ENCODE measurements around the gene BUD13. TPM values are rescaled to one million over a fixed set of nuclear protein-coding genes. Genes with fewer than 3 reads are reported as not detected.

BUD13 gene, protein sequence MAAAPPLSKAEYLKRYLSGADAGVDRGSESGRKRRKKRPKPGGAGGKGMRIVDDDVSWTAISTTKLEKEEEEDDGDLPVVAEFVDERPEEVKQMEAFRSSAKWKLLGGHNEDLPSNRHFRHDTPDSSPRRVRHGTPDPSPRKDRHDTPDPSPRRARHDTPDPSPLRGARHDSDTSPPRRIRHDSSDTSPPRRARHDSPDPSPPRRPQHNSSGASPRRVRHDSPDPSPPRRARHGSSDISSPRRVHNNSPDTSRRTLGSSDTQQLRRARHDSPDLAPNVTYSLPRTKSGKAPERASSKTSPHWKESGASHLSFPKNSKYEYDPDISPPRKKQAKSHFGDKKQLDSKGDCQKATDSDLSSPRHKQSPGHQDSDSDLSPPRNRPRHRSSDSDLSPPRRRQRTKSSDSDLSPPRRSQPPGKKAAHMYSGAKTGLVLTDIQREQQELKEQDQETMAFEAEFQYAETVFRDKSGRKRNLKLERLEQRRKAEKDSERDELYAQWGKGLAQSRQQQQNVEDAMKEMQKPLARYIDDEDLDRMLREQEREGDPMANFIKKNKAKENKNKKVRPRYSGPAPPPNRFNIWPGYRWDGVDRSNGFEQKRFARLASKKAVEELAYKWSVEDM
- total RNA-seq (2022) (10.4 and 10.9 TPM in 2 replicates), Bru-seq, nascent RNA (percentile 80 among the genes with signal in this experiment), BruChase-seq, experiment 1, labeled RNA remaining after a 6-hour chase (percentile 53 among the genes with signal in this experiment), BruChase-seq, experiment 2, labeled RNA remaining after a 2-hour chase (percentile 64 among the genes with signal in this experiment)
- long read RNA-seq, transcript BUD13-201 (10 exons, 2,196 nt), result major isoform, 8 of 13 reads
- long read RNA-seq, partial matches to known transcripts, result 2 of 13 reads
- long read RNA-seq, other reads (novel, unspliced or antisense), result 3 of 13 reads

DNA sequence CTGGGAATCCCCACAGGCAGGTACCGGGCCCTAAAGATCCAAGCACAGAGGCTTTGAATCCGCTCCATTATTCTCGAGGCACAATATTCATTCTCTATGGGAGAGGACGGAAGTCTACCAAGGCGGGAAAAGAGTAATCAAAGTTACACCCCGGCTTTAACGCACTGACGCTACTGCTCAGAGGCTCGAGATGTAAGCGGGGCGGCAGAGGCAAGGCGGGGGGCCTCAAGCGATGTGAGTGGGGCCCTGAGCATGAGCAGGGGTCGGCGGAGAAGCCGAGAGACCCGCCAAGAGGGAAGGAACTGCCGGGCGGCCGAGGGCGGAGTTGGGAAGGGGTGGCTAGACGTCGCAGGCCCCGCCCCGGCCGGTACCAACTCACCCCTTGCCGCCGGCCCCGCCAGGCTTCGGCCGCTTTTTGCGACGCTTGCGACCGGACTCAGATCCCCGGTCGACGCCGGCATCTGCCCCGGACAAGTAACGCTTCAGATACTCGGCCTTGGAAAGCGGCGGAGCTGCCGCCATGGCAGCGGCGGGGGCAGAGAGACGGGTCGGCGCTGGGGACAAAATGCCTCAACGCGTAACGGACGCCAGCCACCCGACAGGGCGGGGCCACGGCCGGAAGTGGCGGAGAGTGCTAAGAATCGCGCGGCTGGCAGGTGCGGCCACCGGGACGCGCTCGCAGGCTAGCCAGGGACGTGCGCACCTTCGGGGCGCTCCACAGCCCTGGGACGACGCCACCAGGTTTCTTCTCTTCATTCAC is at the start of gene BUD13:
Gene BUD13 (minus strand): TSS at position 545 of the 760 bp plus-strand sequence. CDS start 23 bp downstream, at position 522.
- TF ChIP-seq, protein P1, sequence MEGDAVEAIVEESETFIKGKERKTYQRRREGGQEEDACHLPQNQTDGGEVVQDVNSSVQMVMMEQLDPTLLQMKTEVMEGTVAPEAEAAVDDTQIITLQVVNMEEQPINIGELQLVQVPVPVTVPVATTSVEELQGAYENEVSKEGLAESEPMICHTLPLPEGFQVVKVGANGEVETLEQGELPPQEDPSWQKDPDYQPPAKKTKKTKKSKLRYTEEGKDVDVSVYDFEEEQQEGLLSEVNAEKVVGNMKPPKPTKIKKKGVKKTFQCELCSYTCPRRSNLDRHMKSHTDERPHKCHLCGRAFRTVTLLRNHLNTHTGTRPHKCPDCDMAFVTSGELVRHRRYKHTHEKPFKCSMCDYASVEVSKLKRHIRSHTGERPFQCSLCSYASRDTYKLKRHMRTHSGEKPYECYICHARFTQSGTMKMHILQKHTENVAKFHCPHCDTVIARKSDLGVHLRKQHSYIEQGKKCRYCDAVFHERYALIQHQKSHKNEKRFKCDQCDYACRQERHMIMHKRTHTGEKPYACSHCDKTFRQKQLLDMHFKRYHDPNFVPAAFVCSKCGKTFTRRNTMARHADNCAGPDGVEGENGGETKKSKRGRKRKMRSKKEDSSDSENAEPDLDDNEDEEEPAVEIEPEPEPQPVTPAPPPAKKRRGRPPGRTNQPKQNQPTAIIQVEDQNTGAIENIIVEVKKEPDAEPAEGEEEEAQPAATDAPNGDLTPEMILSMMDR (IDR thresholded peaks at IDR 0.05; ENCODE audit: unreplicated experiment), result no peak
- Mint-ChIP-seq H3K4me3 (ENCODE audit: low read depth, unreplicated experiment) (peak within 1 kb of the TSS; percentile 93), H3K27ac (ENCODE audit: unreplicated experiment) (peak within 1 kb of the TSS; percentile 83), H3K4me1 (ENCODE audit: low read depth, unreplicated experiment) (no peaks in the 10 kb centered on the region), H3K9me3 (ENCODE audit: low read depth, unreplicated experiment) (no peaks in the 10 kb centered on the region), H3K36me3 (ENCODE audit: insufficient read depth, unreplicated experiment) (peaks cover 30% of the 10 kb centered on the region), H3K27me3 (ENCODE audit: unreplicated experiment) (no peaks in the 10 kb centered on the region)
- CTCF ChIA-PET, result interaction anchor here (0.7 kb wide), 2 partner anchors 30 to 459 kb away, joined by 3 read pairs; no protein-coding TSS in a partner anchor
- BruUV-seq (replicated peaks), result no TSS peak
- DNase-seq, result peak; percentile 92
- intact Hi-C loops (cut with micrococcal nuclease; ENCODE audit: unreplicated experiment), result no loop called here

DNA sequence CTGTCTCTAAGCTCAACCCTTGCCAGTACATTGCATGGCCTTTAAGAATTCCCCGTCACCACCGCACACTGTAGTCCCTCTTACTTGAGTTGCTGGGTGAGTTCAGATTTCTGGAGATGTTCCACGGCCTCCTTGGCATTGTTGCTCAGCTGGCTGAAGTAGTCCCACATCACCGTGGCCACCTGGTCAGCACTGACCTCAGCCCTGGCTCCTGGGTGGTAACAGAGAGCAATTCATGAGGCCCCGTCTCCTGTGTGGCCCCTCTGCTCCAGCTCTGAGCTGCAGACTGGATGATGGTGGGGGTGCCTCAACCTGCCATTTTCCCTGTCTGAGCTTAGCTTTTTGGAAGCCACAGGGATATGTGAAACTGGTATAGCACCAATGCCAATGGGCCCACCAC is 49.8 kb upstream of the BUD13 start:
- intact Hi-C loops (cut with micrococcal nuclease; ENCODE audit: unreplicated experiment), result no loop called here
- no peaks in the 10 kb centered on the region for H3K4me1 Mint-ChIP-seq (ENCODE audit: low read depth, unreplicated experiment)
- CTCF ChIA-PET, result interaction anchor here (0.5 kb wide), 1 partner anchor 406 kb away, joined by 5 read pairs; no protein-coding TSS in a partner anchor
- no peaks in the 10 kb centered on the region for H3K36me3 Mint-ChIP-seq (ENCODE audit: insufficient read depth, unreplicated experiment)
- H3K27ac Mint-ChIP-seq (ENCODE audit: unreplicated experiment), result no peak overlapping the region
- BruUV-seq (replicated peaks), result no TSS peak
- DNase-seq, result no peak
- H3K9me3 Mint-ChIP-seq (ENCODE audit: low read depth, unreplicated experiment), result no peaks in the 10 kb centered on the region
- H3K4me3 Mint-ChIP-seq (ENCODE audit: low read depth, unreplicated experiment), result no peak overlapping the region
- TF ChIP-seq, protein P1 (IDR thresholded peaks at IDR 0.05; ENCODE audit: unreplicated experiment), result no peak
- H3K27me3 Mint-ChIP-seq (ENCODE audit: unreplicated experiment), result peaks cover 10% of the 10 kb centered on the region

DNA sequence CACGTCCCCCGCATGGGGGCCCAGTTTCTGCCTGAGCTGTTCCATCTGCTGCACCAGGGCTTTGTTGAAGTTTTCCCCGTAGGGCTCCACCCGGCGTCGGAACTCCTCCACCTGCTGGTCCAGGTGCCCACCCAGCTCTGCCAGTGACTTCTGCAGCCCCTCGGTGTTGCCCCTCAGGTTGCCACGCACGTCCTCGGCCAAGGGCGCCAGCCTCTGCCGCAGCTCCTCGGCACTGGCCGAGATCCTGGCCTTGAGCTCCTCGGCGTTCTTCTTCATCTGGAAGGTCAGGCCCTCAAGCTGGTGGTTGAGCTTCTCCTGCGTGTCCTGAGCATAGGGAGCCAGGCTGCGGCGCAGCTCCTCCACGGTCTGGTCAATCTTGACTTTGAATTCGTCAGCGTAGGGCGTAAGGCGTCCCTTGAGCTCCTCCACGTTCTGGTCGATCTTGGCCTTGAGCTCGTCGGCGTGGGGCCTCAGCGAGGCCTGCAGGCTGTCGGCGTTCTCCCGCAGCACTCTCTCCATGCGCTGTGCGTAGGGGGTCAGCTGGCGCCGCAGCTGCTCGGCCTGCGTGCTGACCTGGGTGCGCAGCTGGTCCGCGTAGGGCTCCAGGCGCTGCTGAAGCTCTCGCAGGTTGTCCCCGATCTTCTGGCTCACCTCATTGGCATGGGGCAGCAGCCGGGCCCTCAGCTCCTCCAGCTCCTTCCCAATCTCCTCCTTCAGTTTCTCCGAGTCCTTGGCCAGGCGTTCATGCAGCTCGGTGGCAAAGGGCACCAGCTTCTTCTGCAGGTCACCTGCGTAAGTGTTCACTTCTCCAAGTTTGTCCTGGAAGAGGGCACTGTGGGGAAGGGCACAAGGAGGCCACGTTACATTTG is 48.5 kb upstream of the BUD13 start:
- intact Hi-C loops (cut with micrococcal nuclease; ENCODE audit: unreplicated experiment), result no loop called here
- Mint-ChIP-seq H3K9me3 (ENCODE audit: low read depth, unreplicated experiment) (no peaks in the 10 kb centered on the region), H3K27me3 (ENCODE audit: unreplicated experiment) (peaks cover 12% of the 10 kb centered on the region), H3K27ac (ENCODE audit: unreplicated experiment) (no peak overlapping the region), H3K4me3 (ENCODE audit: low read depth, unreplicated experiment) (no peak overlapping the region), H3K4me1 (ENCODE audit: low read depth, unreplicated experiment) (no peaks in the 10 kb centered on the region), H3K36me3 (ENCODE audit: insufficient read depth, unreplicated experiment) (no peaks in the 10 kb centered on the region)
- no TSS peak for BruUV-seq (replicated peaks)
- CTCF ChIA-PET, result no interaction called here
- DNase-seq, result no peak
- TF ChIP-seq, protein P1 (IDR thresholded peaks at IDR 0.05; ENCODE audit: unreplicated experiment), result no peak
